H9 (cell line): ENCODE measurements around the gene HEPHL1. TPM values are rescaled to one million over a fixed set of nuclear protein-coding genes. Genes with fewer than 3 reads are reported as not detected.
"Not testable (repeated sequence)": the region's sequence is repeated elsewhere in the genome, so short reads cannot be mapped to it uniquely, and the experiment has no call there.

ENCODE experiments used
- DNase-seq: peaks from one replicate; pipeline ENCODE4 v3.0.0-alpha.2; 2017
- H2AFZ ChIP-seq: one replicate; pipeline ENCODE4 v1.6.1; 2013; ENCODE audit warnings: mild to moderate bottlenecking, low read length, control low read depth, moderate library complexity
- H2AK5ac ChIP-seq: 2 replicates; pipeline ENCODE4 v1.6.1; 2013; ENCODE audit warnings: low read length, control low read depth, mixed read lengths; ENCODE audit not compliant: insufficient read length
- H2BK120ac ChIP-seq: one replicate; pipeline ENCODE4 v1.6.1; 2013; ENCODE audit warnings: low read depth, mild to moderate bottlenecking, low read length, control low read depth, inconsistent platforms; ENCODE audit not compliant: poor library complexity, severe bottlenecking
- H2BK12ac ChIP-seq: 2 replicates; pipeline ENCODE4 v1.6.1; 2013; ENCODE audit warnings: low read length, control low read depth, mixed read lengths, low read depth; ENCODE audit not compliant: insufficient read length
- H2BK15ac ChIP-seq: 2 replicates; pipeline ENCODE4 v1.6.1; 2013; ENCODE audit warnings: low read depth, low read length, control low read depth
- H2BK20ac ChIP-seq: one replicate; pipeline ENCODE4 v1.6.1; 2013; ENCODE audit warnings: low read depth, mild to moderate bottlenecking, low read length, control low read depth, inconsistent platforms; ENCODE audit not compliant: poor library complexity, severe bottlenecking
- H2BK5ac ChIP-seq: 2 replicates; pipeline ENCODE4 v1.6.1; 2013; ENCODE audit warnings: low read length, control low read depth, mixed read lengths; ENCODE audit not compliant: insufficient read length
- H3K14ac ChIP-seq: 2 replicates; pipeline ENCODE4 v1.6.1; 2013; ENCODE audit warnings: low read length, control low read depth; ENCODE audit not compliant: insufficient read depth
- H3K18ac ChIP-seq: 2 replicates; pipeline ENCODE4 v1.6.1; 2013; ENCODE audit warnings: low read depth, mild to moderate bottlenecking, mixed read lengths, low read length, control low read depth; ENCODE audit not compliant: insufficient read length
- H3K23ac ChIP-seq: 2 replicates; pipeline ENCODE4 v1.6.1; 2013; ENCODE audit warnings: low read length, control low read depth, mixed read lengths, low read depth; ENCODE audit not compliant: insufficient read length
- H3K23me2 ChIP-seq: 2 replicates; pipeline ENCODE4 v1.6.1; 2013; ENCODE audit warnings: low read depth, mild to moderate bottlenecking, mixed read lengths, low read length, control low read depth; ENCODE audit not compliant: insufficient read length, poor library complexity, severe bottlenecking
- H3K27ac ChIP-seq: 2 replicates; pipeline ENCODE4 v1.5.1; 2013; ENCODE audit warnings: low read length, control low read depth, mixed read lengths, low read depth; ENCODE audit not compliant: insufficient read length
- H3K27me3 ChIP-seq: 2 replicates; pipeline ENCODE4 v1.6.1; 2013; ENCODE audit warnings: low read length, control low read depth, inconsistent platforms; ENCODE audit not compliant: insufficient read depth
- H3K4ac ChIP-seq: 2 replicates; pipeline ENCODE4 v1.6.1; 2013; ENCODE audit warnings: low read depth, mild to moderate bottlenecking, control low read depth, inconsistent platforms, low read length, moderate library complexity
- H3K4me1 ChIP-seq: 2 replicates; pipeline ENCODE4 v1.6.1; 2013; ENCODE audit warnings: low read length, control low read depth, inconsistent platforms; ENCODE audit not compliant: insufficient read depth
- H3K4me2 ChIP-seq: 2 replicates; pipeline ENCODE4 v1.6.1; 2013; ENCODE audit warnings: low read length, control low read depth, mixed read lengths; ENCODE audit not compliant: insufficient read length, insufficient read depth
- H3K56ac ChIP-seq: 2 replicates; pipeline ENCODE4 v1.6.1; 2013; ENCODE audit warnings: low read depth, mild to moderate bottlenecking, mixed read lengths, low read length, control low read depth; ENCODE audit not compliant: insufficient read length
- H3K79me1 ChIP-seq: 2 replicates; pipeline ENCODE4 v1.6.1; 2013; ENCODE audit warnings: low read depth, mild to moderate bottlenecking, moderate library complexity, low read length, control low read depth, inconsistent platforms; ENCODE audit not compliant: insufficient read depth, poor library complexity, severe bottlenecking
- H3K79me2 ChIP-seq: 2 replicates; pipeline ENCODE4 v1.6.1; 2013; ENCODE audit warnings: low read length, control low read depth, inconsistent platforms; ENCODE audit not compliant: insufficient read depth
- H3K9ac ChIP-seq: 2 replicates; pipeline ENCODE4 v1.6.1; 2013; ENCODE audit warnings: low read length, control low read depth, mixed read lengths; ENCODE audit not compliant: insufficient read length; ENCODE audit errors: extremely low read depth
- H3K9me3 ChIP-seq: one replicate; pipeline ENCODE4 v1.6.1; 2013; ENCODE audit warnings: low read depth, low read length, inconsistent platforms; ENCODE audit not compliant: control insufficient read depth
- H3T11ph ChIP-seq: one replicate; pipeline ENCODE4 v1.6.1; 2013; ENCODE audit warnings: mild to moderate bottlenecking, low read length, control low read depth, inconsistent platforms
- H4K20me1 ChIP-seq: one replicate; pipeline ENCODE4 v1.6.1; 2013; ENCODE audit not compliant: control insufficient read depth, insufficient read length, insufficient read depth
- H4K5ac ChIP-seq: 2 replicates; pipeline ENCODE4 v1.6.1; 2013; ENCODE audit warnings: low read depth, mild to moderate bottlenecking, mixed read lengths, low read length, control low read depth; ENCODE audit not compliant: insufficient read length
- H4K8ac ChIP-seq: replicated peaks from 2 replicates; pipeline ENCODE4 v1.6.1; 2013; ENCODE audit warnings: low read length, control low read depth, mixed read lengths, low read depth; ENCODE audit not compliant: insufficient read length
- H4K91ac ChIP-seq: 2 replicates; pipeline ENCODE4 v1.6.1; 2013; ENCODE audit warnings: low read depth, mild to moderate bottlenecking, moderate library complexity, mixed read lengths, low read length, control low read depth; ENCODE audit not compliant: insufficient read length
- H3K27ac Mint-ChIP-seq, 3 experiments: 2 replicates in 2 of 3; 3 replicates in 1 of 3; pipeline ENCODE4 v1.8.0; 2020 to 2021; ENCODE audit warnings: mixed read lengths in 3 of 3, mild to moderate bottlenecking in 1 of 3, moderate library complexity in 1 of 3
- H3K27me3 Mint-ChIP-seq: 2 replicates; pipeline ENCODE4 v1.8.0; 2021; ENCODE audit warnings: low read depth, mild to moderate bottlenecking, moderate library complexity, mixed read lengths
- H3K36me3 Mint-ChIP-seq, 3 experiments: 2 replicates in 2 of 3; 3 replicates in 1 of 3; pipeline ENCODE4 v1.8.0; 2020 to 2021; ENCODE audit warnings: low read depth in 3 of 3, mixed read lengths in 3 of 3; ENCODE audit not compliant: insufficient read depth in 1 of 3
- H3K4me1 Mint-ChIP-seq, 2 experiments: 2 replicates each; pipeline ENCODE4 v1.8.0; 2020; ENCODE audit warnings: mixed read lengths in 2 of 2
- H3K4me3 Mint-ChIP-seq, 2 experiments: 2 replicates in 1 of 2; 3 replicates in 1 of 2; pipeline ENCODE4 v1.8.0; 2020 to 2021; ENCODE audit warnings: mild to moderate bottlenecking in 2 of 2, mixed read lengths in 2 of 2, moderate library complexity in 1 of 2
- H3K9me3 Mint-ChIP-seq, 2 experiments: 2 replicates in 1 of 2; 3 replicates in 1 of 2; pipeline ENCODE4 v1.8.0; 2020; ENCODE audit warnings: mild to moderate bottlenecking in 2 of 2, mixed read lengths in 2 of 2, moderate library complexity in 1 of 2
- WGBS: extraction: QIAGEN DNeasy Blood & Tissue Kit; methylation state at CpG from one replicate; pipeline ENCODE4 v1.1.7; 2013; ENCODE audit warnings: missing lambda C conversion rate, low lambda C conversion rate, mixed read lengths; ENCODE audit not compliant: insufficient read length; ENCODE audit errors: extremely low coverage; 5-methylcytosine and 5-hydroxymethylcytosine counted together
- total RNA-seq: library from RNA; stranded (reverse); gene quantifications from 2 replicates; pipeline ENCODE4 v1.2.1, GENCODE V29; 2021
- TF ChIP-seq, protein P1 (sequence below): fragments of 200-600 bp; sonication (generic); conservative IDR thresholded peaks from 3 replicates; pipeline ENCODE4 v1.8.0; 2021; ENCODE audit warnings: antibody characterized with exemption, mild to moderate bottlenecking

HEPHL1 gene
- total RNA-seq, 1 experiment from 2014 or later, result not detected

DNA sequence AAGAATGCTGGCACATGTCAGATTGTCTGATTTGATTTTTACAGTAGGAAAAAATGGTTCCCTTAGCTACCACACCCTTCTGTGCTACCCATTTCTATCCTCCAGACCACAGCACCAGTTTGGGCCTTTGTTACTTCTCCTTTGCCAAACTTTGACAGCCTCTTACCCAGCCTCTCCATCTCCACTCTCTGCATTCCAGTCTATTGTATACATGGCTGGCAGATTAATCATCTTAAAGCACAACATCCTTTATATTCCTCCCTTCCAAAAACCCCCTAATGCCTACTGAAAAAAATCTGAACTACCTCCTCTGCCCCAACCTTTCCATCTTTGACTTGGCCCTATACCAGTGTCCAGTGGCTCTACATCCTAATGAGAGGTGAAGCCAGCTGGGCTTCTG, 96.7 kb downstream of the HEPHL1 start:
- Histone ChIP-seq H3K23ac (no peak overlapping the region), H3K9me3 (no peaks in the 10 kb centered on the region), H4K5ac (no peak overlapping the region), H3K9ac (no peak overlapping the region), H3K14ac (no peak overlapping the region), H3K56ac (no peak overlapping the region), H3K79me1 (no peaks in the 10 kb centered on the region), H2BK5ac (no peak overlapping the region), H3T11ph (no peak overlapping the region), H2AFZ (no peak overlapping the region), H4K8ac (no peak overlapping the region), H3K18ac (no peak overlapping the region), H3K4me2 (no peak overlapping the region), H3K4me1 (peaks cover 7% of the 10 kb centered on the region; the same call in 1 of the 2 replicates), H2BK20ac (no peak overlapping the region), H3K23me2 (no peaks in the 10 kb centered on the region), H4K20me1 (no peaks in the 10 kb centered on the region), H3K27ac (no peak overlapping the region), H4K91ac (no peak overlapping the region), H3K79me2 (no peaks in the 10 kb centered on the region), H2AK5ac (no peak overlapping the region), H3K27me3 (no peaks in the 10 kb centered on the region), H2BK15ac (no peak overlapping the region), H2BK12ac (no peak overlapping the region), H2BK120ac (no peak overlapping the region), H3K4ac (no peak overlapping the region)
- no peak for DNase-seq
- Mint-ChIP-seq H3K9me3 (peaks cover 8% of the 10 kb centered on the region in 2 experiments), H3K36me3 (peaks cover 16 to 27% (median 17%) of the 10 kb centered on the region in 3 experiments), H3K27me3 (peaks cover 25% of the 10 kb centered on the region), H3K4me3 (no peak overlapping the region), H3K4me1 (peaks cover 51 to 53% of the 10 kb centered on the region in 2 experiments), H3K27ac (no peak overlapping the region)
- TF ChIP-seq, protein P1, sequence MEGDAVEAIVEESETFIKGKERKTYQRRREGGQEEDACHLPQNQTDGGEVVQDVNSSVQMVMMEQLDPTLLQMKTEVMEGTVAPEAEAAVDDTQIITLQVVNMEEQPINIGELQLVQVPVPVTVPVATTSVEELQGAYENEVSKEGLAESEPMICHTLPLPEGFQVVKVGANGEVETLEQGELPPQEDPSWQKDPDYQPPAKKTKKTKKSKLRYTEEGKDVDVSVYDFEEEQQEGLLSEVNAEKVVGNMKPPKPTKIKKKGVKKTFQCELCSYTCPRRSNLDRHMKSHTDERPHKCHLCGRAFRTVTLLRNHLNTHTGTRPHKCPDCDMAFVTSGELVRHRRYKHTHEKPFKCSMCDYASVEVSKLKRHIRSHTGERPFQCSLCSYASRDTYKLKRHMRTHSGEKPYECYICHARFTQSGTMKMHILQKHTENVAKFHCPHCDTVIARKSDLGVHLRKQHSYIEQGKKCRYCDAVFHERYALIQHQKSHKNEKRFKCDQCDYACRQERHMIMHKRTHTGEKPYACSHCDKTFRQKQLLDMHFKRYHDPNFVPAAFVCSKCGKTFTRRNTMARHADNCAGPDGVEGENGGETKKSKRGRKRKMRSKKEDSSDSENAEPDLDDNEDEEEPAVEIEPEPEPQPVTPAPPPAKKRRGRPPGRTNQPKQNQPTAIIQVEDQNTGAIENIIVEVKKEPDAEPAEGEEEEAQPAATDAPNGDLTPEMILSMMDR, result no peak

DNA sequence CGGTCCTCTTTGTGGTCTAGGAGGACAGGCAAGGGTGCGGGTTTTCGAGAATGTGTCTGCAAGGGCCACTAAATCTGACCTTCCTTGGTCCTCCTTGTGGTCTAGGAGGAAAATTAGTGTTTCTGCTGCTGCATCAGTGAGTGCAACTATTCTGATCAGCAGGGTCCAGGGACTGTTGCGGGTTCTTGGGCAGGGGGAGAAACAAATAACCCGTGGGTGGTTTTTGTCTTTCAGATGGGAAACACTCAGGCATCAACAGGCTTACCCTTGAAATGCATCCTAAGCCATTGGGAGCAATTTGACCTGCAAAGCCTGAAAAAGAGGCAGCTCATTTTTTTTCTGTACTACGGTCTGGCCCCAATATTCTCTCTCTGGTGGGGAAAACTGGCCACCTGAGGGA, 98.5 kb downstream of the HEPHL1 start:
- not testable (repeated sequence) for H3T11ph ChIP-seq, H4K8ac ChIP-seq, H3K4ac ChIP-seq, H2BK15ac ChIP-seq, H3K23ac ChIP-seq, H4K20me1 ChIP-seq, H2AFZ ChIP-seq, H3K4me2 ChIP-seq, H4K5ac ChIP-seq, H2BK12ac ChIP-seq, H3K9me3 ChIP-seq, H3K79me1 ChIP-seq, H3K56ac ChIP-seq, H3K18ac ChIP-seq, H3K9ac ChIP-seq, H2BK20ac ChIP-seq, H3K4me1 ChIP-seq, H2BK120ac ChIP-seq, H3K27me3 ChIP-seq, H3K27ac ChIP-seq, DNase-seq, H4K91ac ChIP-seq, H2AK5ac ChIP-seq, H2BK5ac ChIP-seq, H3K79me2 ChIP-seq, H3K14ac ChIP-seq, H3K23me2 ChIP-seq
- Mint-ChIP-seq H3K4me3 (peak overlapping the region; percentile 25 to 41), H3K27ac (peak overlapping the region; percentile 42 to 95 (median 78); a peak in 5 of 7 replicates), H3K4me1 (peaks cover 46 to 48% of the 10 kb centered on the region in 2 experiments), H3K9me3 (peaks cover 8 to 22% of the 10 kb centered on the region in 2 experiments), H3K27me3 (peaks cover 30% of the 10 kb centered on the region), H3K36me3 (peaks cover 23 to 40% (median 27%) of the 10 kb centered on the region in 3 experiments)
- WGBS, result no CpG with 5 or more reads among the region's 6 CpGs
